Islet precursor cell (in vitro differentiated cells): ENCODE results near the gene CALM3.

Source experiments
- DNase-seq: peaks from one replicate; pipeline ENCODE4 v3.0.0-alpha.2; 2018

The CALM3 gene

DNA sequence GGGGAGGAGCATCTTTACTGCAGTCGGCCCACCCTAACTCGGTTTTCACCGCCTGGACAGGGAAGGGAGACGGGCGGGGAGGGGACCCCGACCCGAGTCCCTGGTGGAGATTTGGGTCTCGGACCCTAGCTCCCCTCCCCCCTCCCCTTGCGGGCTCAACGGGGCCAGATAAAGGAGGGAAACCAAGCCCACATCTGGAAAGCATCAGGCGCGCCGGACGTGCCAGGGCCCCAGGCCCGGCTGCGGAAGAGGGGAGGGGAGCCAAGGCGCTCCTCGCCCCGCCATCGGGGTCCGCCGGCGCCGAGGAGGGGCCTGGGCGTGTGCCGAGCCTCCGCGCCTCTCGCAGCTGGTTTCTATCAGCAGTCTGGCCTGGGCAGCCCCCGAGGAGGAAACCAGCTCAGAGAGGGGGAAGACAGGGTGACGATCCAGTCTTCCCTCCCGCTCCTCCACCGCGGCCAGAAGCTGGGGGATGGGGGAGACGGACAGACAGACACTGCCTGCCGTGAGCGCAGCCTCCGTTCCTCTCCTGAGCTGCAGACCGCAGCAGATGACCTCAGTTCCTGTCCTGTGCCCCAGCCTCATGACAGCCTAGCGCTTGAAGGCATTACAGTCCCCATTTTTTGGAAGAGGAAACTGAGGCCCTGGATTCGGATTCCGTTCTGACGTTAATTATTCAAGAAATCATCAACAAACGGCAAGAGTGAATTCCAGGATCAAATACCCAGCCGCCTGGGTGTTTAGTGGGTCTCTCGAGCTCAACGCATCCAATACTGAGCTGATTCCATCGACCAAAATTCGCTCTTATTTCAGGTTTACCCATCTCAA is 38.4 kb downstream of the CALM3 start:
- peak; percentile 88 for DNase-seq

DNA sequence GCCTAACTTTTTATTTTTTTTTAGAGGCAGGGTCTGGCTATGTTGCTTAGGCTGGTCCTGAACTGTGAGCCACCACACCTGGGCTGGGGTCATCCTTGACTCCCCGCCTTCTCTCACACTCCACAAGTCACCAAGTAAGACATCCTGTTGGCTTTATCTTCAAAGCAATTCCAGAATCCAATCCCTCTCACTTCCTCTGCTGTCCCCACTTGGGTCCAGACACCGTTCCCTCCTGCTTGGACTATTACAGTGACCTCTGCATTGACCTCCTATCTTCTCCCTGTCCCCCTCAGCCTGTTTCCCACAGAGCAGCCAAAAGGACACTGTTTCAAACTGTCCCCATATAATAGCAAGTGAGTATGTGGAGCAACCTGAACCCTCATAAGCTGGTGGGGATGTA is 39.5 kb downstream of the CALM3 start:
- no peak for DNase-seq

DNA sequence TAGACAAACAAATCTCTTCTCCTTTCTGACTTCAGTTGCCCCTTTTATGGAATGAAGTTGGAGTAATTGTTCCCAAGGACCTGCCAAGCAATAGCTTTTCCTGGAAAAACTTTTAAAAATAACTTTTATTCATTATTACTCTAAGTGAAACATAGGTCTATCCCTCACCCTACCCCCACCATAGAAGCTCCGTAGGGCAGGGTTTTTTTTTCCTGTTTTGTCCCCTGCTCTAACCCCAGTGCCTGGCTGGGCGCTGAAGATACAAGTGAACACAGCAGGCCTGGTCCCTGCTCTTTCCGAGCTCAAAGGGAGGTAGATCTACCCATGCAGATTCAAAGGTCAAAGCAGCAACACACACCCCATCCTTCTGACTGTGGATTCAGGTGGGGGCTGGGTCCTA is 43.6 kb downstream of the CALM3 start:
- no peak for DNase-seq

DNA sequence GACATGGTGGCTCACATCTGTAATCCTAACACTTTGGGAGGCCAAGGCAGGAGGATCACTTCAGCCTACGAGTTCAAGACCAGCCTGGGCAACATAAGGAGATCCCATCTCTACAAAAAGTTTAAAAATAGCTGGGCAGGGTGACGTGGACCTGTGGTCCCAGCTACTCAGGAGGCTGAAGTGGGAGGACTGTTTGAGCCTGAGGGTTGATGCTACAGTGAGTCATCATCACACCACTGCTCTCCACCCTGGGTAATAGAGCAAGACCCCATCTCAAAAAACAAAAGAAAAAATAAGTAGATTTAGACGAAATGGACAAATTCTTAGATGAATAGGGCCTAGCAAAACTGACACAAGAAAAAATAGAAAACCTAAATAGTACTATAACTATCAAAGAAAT is 45.3 kb downstream of the CALM3 start:
- DNase-seq = no peak

DNA sequence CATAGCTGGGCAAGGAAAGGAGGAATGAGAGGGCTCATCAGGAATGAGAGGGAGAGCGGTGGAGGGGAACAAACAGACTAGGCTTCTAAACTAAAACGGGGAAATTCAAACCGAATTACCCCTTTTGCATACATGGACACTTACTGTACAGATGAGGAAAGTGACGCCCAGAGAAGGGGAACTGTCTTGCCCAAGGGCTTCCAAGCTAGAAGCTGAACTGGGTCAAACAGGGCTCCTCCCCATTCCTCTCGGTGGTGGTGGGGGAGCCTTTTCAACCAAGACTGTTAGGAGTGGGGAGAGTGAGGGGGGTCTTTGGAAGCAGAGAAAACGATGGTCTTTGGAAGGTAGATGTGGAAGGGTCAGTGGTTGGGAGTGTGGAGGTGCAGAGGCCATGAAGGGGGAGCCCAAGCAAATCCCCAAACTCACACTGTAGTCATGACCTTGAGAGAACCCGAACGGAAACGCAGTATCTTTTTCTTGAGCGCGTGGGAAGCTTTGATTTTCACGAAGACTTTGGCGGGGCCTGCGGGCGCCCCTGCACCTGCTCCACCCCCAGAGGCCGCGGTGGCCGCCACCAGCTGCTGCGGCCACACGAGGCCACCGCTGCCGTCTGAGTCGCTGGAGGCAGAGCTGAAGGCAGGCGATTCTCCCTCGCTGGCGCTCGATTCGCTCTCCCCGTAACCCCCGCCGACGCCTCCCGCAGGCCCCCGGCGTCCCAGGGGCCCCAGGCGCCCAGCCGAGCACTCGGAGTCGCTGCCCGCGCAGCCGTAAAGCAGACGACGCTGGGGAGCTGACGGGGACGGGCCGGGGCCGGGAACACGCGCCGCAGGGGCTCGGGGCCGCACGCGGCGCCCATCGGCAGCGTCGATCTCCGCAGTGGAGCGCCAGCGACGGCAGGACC is 47.2 kb downstream of the CALM3 start:
- DNase-seq = no peak

DNA sequence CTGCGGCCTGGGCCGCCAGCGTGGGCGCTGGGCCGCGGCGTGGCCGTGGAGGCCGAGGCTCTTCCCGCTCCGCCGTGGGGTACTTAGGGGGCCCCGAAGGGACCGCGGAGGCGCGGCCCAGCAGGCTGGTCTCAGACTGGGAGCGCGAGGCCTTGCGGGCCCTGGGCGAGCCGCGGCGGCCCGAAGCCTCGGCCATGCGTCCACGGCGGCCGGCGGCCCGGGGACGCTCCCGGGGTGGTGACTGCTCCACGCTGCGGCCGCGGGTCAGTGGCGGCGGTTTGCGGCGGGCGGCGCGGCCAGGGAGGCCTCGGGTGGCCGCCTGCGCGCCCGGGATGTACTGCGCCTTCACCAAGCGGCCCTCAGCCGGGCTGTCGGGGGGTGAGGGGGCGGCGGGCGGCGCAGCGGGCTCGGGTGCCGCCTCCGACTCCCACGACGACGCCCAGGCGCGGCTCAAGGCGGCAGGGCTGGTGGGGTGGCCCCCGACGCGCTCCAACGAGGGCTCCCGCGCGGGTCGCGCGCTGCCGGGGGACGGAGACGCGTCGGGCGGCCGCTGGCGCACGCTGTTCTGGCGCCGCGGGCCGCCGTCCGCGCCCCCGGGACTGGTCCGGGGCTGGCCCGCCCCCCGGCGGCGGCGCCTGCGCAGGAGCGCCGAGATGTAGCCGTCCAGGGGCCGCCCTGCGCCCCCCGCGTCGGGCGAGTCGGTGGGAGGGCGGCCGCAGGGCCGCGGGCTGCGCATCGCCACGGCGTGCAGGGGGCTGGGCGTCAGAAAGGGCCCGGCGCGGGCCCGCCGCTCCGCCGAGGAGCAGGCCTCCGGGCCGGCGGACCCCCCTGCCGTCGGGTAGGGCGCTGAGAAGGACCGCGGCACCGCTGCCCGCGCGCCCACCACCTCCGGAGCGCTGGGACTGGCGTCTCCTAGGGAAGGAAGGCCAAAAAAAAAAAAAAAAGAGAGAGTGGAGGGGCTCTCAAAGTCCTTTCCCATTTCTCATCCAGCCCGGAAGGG is 48.1 kb downstream of the CALM3 start:
- DNase-seq = no peak

DNA sequence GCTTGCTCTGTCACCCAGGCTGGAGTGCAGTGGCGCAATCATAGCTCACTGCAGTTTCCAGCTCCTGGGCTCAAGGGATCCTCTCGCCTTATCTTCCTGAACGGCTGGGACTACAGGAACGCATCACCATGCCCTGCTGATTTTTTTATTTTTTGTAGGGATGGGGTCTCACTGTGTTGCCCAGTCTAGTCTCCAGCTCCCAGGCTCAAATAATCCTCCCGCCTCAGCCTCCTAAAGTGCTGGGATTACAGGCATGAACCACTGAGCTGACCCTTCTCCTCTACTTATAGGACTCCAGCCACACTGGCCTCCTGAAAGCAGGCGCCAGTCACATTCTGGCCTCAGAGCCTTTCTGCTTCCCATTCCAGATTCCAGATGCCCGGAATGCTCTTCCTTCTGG is 49.3 kb downstream of the CALM3 start:
- DNase-seq = no peak

DNA sequence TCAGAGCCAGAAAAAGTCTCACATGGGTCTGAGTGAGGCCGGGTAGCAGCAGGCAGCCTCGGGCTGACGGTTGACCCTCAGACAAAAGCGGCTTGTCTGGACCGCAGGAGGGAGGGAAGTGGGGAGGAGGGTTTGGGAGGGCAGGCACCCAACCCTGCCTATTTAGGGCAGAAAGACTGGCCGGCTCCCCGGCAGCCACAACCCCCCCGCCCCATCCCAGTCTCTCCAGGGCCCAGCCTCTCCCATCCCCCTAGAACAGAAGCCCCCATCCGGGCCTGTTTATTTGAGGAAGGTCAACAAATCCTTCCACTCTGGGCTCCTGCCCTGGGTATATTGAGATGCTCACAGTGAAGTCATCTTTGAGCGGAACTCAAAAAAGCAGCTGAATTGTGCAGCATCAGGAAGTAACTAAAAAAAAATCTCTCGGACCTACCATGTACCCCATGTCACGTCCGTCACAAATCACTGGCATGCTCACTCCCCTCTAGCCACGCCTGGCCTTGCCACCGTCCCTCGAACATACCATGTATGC is 53.6 kb downstream of the CALM3 start:
- peak; percentile 76 for DNase-seq

DNA sequence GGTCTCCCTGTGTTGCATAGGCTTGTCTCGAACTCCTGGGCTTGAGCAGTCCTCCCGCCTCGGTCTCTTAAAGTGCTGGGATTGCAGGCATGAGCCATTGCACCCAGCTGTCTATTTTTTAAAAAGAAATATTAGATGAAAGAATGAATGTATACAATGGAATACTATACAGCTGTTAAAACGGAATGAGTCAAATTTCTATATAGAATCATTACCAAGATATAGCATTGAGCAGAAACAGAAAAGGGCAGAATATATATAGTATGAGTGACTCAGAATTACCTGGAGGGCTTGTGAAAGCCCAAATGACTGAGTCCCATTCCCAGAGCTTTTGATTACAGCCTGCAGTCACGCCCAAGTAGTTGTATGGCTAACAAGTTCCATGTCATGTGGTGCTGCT is 55.4 kb downstream of the CALM3 start:
- no peak for DNase-seq

DNA sequence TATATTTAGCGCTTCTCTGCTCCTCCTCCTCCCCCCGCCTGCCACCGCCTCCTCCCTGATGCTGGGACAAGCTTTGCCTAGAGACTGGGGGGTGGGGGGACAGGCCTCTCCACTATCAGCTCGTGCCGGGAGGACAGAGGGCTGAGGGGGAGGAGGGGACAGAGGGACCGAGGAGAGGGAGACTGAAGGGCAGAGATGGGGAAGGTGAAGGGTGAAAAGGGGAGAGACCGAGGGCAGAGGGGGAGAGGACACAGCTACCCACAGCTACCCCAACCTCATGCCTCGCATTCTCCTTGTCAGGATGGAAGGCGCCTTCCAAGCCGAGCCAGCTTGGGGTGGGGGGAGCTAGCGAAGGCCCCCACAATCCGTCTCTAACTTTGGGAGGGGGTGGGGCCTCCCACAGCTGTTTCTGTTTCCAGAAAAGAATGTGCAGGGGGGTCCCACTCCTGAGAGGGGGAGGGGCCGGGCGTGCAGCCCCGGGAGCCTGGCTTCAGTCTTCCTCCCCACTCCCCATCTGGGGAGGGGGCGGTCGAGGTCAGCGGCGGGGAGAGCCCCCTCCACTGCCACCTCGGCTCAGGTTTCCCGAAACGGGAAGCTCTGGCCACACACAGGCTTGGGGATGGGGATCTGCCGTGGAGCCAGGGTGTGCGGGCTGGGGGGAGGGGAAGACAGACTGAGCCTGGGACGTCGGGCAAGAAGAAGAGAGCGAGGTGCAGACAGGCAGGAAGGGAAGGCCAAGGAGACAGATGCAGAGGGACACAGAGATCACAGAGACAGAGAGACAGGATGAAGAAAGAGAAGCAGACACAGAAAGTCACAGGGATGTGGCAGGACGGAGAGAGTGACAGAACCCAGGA is 58.2 kb downstream of the CALM3 start:
- peak; percentile 82 for DNase-seq

DNA sequence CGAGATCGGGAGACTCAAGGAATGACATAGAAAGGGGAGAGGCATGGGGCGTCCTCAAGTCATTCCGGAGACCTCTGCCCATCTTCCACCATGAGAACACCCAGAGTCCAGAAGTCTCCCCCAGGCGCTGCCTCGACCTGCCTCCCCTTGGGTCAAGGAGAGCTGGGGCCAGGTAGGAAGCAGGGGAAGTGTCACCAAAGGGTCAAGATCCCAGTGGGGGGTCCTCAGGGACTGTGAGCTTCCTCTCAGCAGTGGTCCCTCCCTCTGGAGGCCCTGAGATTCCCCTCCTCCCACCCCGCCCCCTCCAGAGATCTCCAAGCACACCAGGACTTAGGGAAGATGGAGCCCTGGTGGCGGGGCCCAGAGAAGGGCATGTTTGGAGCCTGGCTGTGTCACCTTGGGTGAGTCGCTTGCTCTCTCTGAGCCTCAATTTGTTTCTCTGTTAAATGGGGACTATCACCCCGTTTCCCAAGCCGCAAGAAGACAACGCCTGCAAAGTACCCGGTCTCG is 58.9 kb downstream of the CALM3 start:
- DNase-seq = peak; percentile 75
